Hepatocyte (in vitro differentiated cells): ENCODE results near the gene RNF43. TPM values are rescaled to one million over a fixed set of nuclear protein-coding genes. Genes with fewer than 3 reads are reported as not detected.

Experiments
- DNase-seq: peaks from one replicate; pipeline ENCODE4 v3.0.0-alpha.2; 2016; ENCODE audit warnings: low spot score
- H2AFZ ChIP-seq: fragments of 200-600 bp; sonication (generic); 2 replicates; pipeline ENCODE4 v1.6.0; 2016; ENCODE audit warnings: antibody characterized with exemption, mild to moderate bottlenecking
- H3K27ac ChIP-seq: fragments of 200-600 bp; sonication (generic); 2 replicates; pipeline ENCODE4 v1.5.1; 2016; ENCODE audit warnings: mild to moderate bottlenecking
- H3K27me3 ChIP-seq: fragments of 200-600 bp; sonication (generic); 2 replicates; pipeline ENCODE4 v1.6.1; 2016
- H3K36me3 ChIP-seq: fragments of 200-600 bp; sonication (generic); replicated peaks from 2 replicates; pipeline ENCODE4 v1.5.1; 2016; ENCODE audit warnings: low read depth; ENCODE audit not compliant: insufficient read depth
- H3K4me1 ChIP-seq: fragments of 200-600 bp; sonication (generic); 2 replicates; pipeline ENCODE4 v1.5.1; 2016; ENCODE audit warnings: mild to moderate bottlenecking, moderate library complexity; ENCODE audit not compliant: insufficient read depth
- H3K4me2 ChIP-seq: fragments of 200-600 bp; sonication (generic); 2 replicates; pipeline ENCODE4 v1.6.0; 2016
- H3K4me3 ChIP-seq: fragments of 200-600 bp; sonication (generic); 2 replicates; pipeline ENCODE4 v1.5.1; 2016; ENCODE audit warnings: mild to moderate bottlenecking
- H3K79me2 ChIP-seq: fragments of 200-600 bp; sonication (generic); 2 replicates; pipeline ENCODE4 v1.6.0; 2017; ENCODE audit warnings: mild to moderate bottlenecking
- H3K9me2 ChIP-seq: fragments of 200-600 bp; sonication (generic); replicated peaks from 2 replicates; pipeline ENCODE4 v1.6.0; 2017; ENCODE audit warnings: mild to moderate bottlenecking; ENCODE audit not compliant: insufficient read depth
- H3K9me3 ChIP-seq: fragments of 200-600 bp; sonication (generic); 2 replicates; pipeline ENCODE4 v1.5.1; 2016; ENCODE audit warnings: low read depth, mild to moderate bottlenecking
- H4K20me1 ChIP-seq: fragments of 200-600 bp; sonication (generic); 2 replicates; pipeline ENCODE4 v1.6.0; 2016; ENCODE audit warnings: mild to moderate bottlenecking; ENCODE audit not compliant: insufficient read depth, poor library complexity, severe bottlenecking
- EZH2 ChIP-seq: fragments of 200-600 bp; sonication (generic); IDR thresholded peaks from 2 replicates; pipeline ENCODE4 v1.6.1; 2016; ENCODE audit warnings: antibody characterized with exemption, mild to moderate bottlenecking, borderline replicate concordance
- EZH2phosphoT487 ChIP-seq: fragments of 200-600 bp; sonication (generic); IDR thresholded peaks from one replicate; pipeline ENCODE4 v1.6.1; 2018; ENCODE audit warnings: antibody characterized with exemption, mild to moderate bottlenecking, low read depth, moderate library complexity; ENCODE audit not compliant: unreplicated experiment, severe bottlenecking
- WGBS: methylation state at CpG from one replicate; pipeline ENCODE4 v1.1.6; 2016; ENCODE audit warnings: low lambda C conversion rate; ENCODE audit errors: missing lambda C conversion rate; 5-methylcytosine and 5-hydroxymethylcytosine counted together
- polyA plus RNA-seq: library from polyadenylated mRNA; unstranded; fragments of >200 nt; fragmentation: Nextera tagmentation; extraction: Ambion mirVana; gene quantifications from 2 replicates; pipeline ENCODE4 v1.2.1, GENCODE V29; 2016
- total RNA-seq: library from RNA; depleted of rRNA; stranded (reverse); fragments of >200 nt; gene quantifications from 2 replicates; pipeline ENCODE4 v1.2.3, GENCODE V29; 2014
- TF ChIP-seq, protein P1 (sequence below): fragments of 200-600 bp; sonication (generic); IDR thresholded peaks from 2 replicates; pipeline ENCODE4 v1.5.1; 2016; ENCODE audit warnings: antibody characterized with exemption, mild to moderate bottlenecking; ENCODE audit not compliant: poor library complexity

The RNF43 gene
- total and polyA plus RNA-seq, 2 experiments from 2014 or later: 10.1 to 12.4 TPM

DNA sequence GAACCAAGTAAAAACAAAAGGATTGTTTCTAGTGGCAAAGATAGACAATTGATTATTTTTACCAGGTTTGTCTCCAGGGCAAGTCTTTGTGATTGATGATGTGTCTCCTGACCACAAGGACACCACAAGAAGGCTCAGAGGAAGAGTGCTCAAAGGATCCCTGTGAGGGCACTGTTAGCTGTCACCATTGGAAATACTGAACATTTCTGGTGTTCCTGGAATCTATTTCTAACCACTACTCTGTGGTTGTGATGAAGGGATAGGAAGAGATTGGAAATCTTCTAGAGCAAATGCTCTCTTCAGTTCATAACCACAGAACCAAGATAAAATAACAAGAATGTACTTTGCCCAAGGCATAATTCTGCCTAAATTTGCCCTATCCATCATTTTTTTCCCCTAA, 15.3 kb downstream of the RNF43 start:
- no peaks in the 10 kb centered on the region for H3K9me2 ChIP-seq
- H3K79me2 ChIP-seq: peaks cover 82% of the 10 kb centered on the region
- DNase-seq: no peak
- peaks cover 8% of the 10 kb centered on the region for H3K4me1 ChIP-seq
- no peaks in the 10 kb centered on the region for H3K27me3 ChIP-seq
- H2AFZ ChIP-seq: no peak overlapping the region
- H3K4me3 ChIP-seq: no peak overlapping the region
- H3K27ac ChIP-seq: peak overlapping the region; percentile 8
- H3K36me3 ChIP-seq: no peaks in the 10 kb centered on the region
- no peaks in the 10 kb centered on the region for H3K9me3 ChIP-seq
- TF ChIP-seq, protein P1, sequence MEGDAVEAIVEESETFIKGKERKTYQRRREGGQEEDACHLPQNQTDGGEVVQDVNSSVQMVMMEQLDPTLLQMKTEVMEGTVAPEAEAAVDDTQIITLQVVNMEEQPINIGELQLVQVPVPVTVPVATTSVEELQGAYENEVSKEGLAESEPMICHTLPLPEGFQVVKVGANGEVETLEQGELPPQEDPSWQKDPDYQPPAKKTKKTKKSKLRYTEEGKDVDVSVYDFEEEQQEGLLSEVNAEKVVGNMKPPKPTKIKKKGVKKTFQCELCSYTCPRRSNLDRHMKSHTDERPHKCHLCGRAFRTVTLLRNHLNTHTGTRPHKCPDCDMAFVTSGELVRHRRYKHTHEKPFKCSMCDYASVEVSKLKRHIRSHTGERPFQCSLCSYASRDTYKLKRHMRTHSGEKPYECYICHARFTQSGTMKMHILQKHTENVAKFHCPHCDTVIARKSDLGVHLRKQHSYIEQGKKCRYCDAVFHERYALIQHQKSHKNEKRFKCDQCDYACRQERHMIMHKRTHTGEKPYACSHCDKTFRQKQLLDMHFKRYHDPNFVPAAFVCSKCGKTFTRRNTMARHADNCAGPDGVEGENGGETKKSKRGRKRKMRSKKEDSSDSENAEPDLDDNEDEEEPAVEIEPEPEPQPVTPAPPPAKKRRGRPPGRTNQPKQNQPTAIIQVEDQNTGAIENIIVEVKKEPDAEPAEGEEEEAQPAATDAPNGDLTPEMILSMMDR: no peak
- no peak for TF ChIP-seq EZH2
- no peak for TF ChIP-seq EZH2phosphoT487
- H3K4me2 ChIP-seq: no peak overlapping the region
- H4K20me1 ChIP-seq: no peaks in the 10 kb centered on the region

- TF ChIP-seq EZH2phosphoT487 (no peak), EZH2 (no peak)
- TF ChIP-seq, protein P1: no peak
Measured at GRCh38 chr17:58401287-58401686, 16.0 kb downstream of the RNF43 start.

DNA sequence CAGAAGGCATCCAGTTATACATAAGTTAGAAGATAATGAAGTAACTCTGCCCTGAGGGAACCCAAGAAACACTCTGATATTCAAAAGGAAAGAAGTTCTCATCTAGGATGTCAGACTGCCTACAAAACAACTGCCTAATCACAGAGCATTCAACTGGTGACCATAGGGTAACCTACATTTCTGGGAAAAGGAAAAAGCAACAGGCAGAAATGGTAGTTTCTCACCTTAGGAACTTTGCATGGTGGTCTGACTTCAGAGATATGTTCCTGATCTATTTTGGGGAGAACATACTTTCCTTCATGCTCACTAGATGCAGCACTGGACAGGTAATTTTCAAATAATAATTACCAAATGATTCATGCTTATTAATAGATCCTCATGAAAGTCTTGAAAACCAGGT, 16.5 kb downstream of the RNF43 start:
- no peak overlapping the region for H3K4me3 ChIP-seq
- H3K27ac ChIP-seq: no peak overlapping the region
- H3K9me2 ChIP-seq: no peaks in the 10 kb centered on the region
- H3K79me2 ChIP-seq: peaks cover 86% of the 10 kb centered on the region
- no peak overlapping the region for H2AFZ ChIP-seq
- no peaks in the 10 kb centered on the region for H3K9me3 ChIP-seq
- no peak for DNase-seq
- H3K27me3 ChIP-seq: no peaks in the 10 kb centered on the region
- no peak overlapping the region for H3K4me2 ChIP-seq
- no peaks in the 10 kb centered on the region for H4K20me1 ChIP-seq
- no peaks in the 10 kb centered on the region for H3K36me3 ChIP-seq
- peaks cover 8% of the 10 kb centered on the region for H3K4me1 ChIP-seq
- TF ChIP-seq, protein P1: no peak
- no peak for TF ChIP-seq EZH2phosphoT487
- TF ChIP-seq EZH2: no peak

More at GRCh38 chr17:58401287-58401686, 16.0 kb downstream of the RNF43 start:
- 71% methylated on average over 2 of the region's 2 CpGs for WGBS
- no peaks in the 10 kb centered on the region for H3K36me3 ChIP-seq
- no peaks in the 10 kb centered on the region for H3K27me3 ChIP-seq
- no peaks in the 10 kb centered on the region for H3K9me2 ChIP-seq
- no peak overlapping the region for H2AFZ ChIP-seq
- no peaks in the 10 kb centered on the region for H4K20me1 ChIP-seq
- peaks cover 8% of the 10 kb centered on the region for H3K4me1 ChIP-seq
- H3K79me2 ChIP-seq: peaks cover 86% of the 10 kb centered on the region
- no peak overlapping the region for H3K4me3 ChIP-seq
- H3K27ac ChIP-seq: no peak overlapping the region
- DNase-seq: no peak
- no peak overlapping the region for H3K4me2 ChIP-seq
- no peaks in the 10 kb centered on the region for H3K9me3 ChIP-seq

GRCh38 chr17:58399974-58400373, 17.4 kb downstream of the RNF43 start:
- Histone ChIP-seq H3K9me3 (no peaks in the 10 kb centered on the region), H3K27me3 (no peaks in the 10 kb centered on the region), H3K27ac (no peak overlapping the region), H4K20me1 (no peaks in the 10 kb centered on the region), H3K79me2 (peaks cover 87% of the 10 kb centered on the region), H3K4me2 (no peak overlapping the region), H3K9me2 (no peaks in the 10 kb centered on the region), H3K4me1 (peaks cover 10% of the 10 kb centered on the region), H3K36me3 (no peaks in the 10 kb centered on the region), H3K4me3 (no peak overlapping the region), H2AFZ (no peak overlapping the region)
- WGBS: 86% methylated on average over 3 of the region's 3 CpGs
- DNase-seq: no peak
- TF ChIP-seq EZH2phosphoT487: no peak
- TF ChIP-seq, protein P1: no peak
- TF ChIP-seq EZH2: no peak
